Ovary (tissue), 3 donors: Measurements from ENCODE around the gene LRRC10B.

Source experiments
- CTCF ChIP-seq, 3 donors: fragments of 450-650 bp in 2 of 3; fragments of 200-600 bp in 1 of 3; IDR thresholded peaks; one replicate each; pipeline versions ENCODE4 v1.5.1 to v1.8.0; 2016 to 2022; ENCODE audit warnings: antibody characterized with exemption in 3 of 3, mild to moderate bottlenecking in 1 of 3
- POLR2A ChIP-seq: fragments of 450-650 bp; IDR thresholded peaks from one replicate; pipeline ENCODE4 v1.6.1; 2017; ENCODE audit warnings: antibody characterized with exemption, mild to moderate bottlenecking, moderate library complexity
- donor health status: DM: no; HTN: no; CAD: no.

DNA sequence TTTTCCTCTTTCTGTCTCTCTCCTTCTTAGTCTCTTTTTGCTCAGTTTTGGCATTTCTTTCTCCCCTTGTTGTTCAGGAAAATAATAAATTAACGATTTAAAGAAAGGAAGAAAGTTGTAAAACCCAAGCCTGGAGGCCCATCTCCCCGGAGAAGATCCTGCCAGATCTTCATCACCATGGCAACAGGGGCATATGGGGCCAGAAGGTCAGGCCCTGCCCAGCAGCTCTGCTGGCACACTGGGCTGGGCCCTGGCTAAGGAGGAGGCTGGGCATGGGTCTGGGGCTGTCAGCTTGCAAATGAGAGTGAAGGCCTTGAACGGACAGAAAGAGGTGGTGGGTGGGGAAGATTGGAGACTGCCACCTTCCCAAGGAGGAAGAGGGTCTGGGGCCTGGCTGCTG, 2.8 kb downstream of the LRRC10B start:
- no peak for TF ChIP-seq CTCF (IDR thresholded peaks at IDR 0.05)
- TF ChIP-seq POLR2A, result no peak
